ENCODE measurements around the gene TRPM2.
"Not testable (repeated sequence)": the region's sequence is repeated elsewhere in the genome, so short reads cannot be mapped to it uniquely, and the experiment has no call there.

TRPM2 gene

DNA sequence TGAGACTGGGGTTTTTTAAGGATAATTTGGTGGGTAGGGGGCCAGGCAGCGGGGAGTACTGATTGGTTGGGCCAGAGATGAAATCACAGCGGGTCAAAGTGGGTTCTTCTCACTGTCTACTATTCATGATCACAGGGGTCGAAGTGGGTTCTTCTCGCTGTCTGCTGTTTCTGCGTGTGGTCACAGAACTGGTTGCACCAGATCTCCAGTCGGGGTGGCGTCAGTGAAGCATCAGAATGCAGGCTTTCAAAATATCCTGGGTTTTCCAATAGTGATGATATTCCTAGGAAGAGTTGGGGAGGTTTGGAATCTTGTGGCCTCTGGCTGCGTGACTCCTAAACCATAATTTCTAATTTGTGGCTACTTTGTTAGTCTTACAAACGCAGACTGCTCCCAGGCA is 45.1 kb downstream of the TRPM2 start:
- DNase-seq = no peak

DNA sequence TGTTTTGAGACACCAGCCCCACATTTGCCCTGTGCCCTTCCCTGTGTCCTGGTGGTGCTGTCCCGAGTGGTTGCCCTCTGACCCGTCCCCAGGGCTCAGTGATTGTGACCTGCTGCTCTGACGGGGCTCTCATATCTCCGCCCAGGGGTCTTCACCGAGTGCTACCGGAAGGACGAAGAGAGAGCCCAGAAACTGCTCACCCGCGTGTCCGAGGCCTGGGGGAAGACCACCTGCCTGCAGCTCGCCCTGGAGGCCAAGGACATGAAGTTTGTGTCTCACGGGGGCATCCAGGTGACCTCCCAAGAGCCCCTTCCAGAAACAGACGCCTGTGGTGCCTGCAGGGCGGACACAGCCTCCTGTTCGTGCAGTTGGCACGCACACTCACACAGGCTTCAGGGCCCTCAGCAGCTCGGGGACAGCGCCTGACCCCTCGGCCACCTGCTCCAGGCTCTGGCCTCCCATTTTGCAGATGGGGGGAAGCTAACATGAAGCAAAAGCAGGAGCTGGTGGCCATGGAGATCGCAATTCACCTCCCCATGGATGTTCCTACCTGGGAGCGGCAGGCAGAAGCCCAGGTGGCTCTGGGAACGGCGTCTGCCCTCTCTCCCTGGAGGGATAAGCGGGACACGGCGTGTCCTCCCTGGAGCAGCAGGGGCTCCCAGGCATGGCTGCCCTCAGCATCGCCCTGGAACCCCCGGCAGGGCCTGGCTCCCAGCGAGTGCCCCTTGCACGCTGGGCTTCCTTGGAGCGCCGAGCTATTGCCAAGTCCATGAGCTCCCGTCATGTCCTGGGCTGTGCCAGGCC is 45.9 kb downstream of the TRPM2 start:
- DNase-seq = no peak

DNA sequence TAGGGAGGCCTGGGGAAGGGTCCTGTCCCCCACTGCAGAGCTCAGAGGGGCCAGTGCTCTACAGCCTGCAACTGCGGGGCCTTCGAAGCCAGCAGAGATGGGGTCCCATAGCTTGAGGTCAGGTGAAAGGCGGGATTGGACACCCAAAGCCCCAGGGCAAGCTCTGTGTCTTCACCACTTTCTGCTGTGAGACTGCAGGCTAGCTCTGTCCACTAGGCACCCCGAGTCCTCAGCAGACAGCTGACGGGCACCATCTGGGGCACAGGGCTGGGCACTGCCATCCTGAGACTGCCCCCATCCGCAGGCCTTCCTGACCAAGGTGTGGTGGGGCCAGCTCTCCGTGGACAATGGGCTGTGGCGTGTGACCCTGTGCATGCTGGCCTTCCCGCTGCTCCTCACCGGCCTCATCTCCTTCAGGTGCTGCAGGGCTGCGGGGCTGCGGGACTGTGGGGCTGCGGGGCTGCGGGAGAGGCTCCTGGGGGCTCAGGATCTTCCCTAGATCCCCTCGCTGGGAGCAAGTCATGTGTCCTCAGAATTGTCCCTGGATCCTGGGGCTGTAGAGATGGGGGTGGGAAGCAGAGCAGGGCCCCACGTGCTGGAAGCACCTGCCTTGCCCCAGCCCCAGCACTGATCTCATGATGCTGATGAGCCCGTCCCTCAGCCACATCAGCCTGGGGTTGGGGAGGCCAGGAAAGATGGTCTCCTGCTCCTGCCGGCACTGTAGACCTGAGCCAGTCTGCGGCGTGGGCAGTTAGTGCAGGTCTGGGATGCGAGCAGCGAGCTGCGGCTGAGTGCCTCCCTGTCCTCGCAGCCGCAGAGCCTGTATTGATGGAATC is 46.8 kb downstream of the TRPM2 start:
- no peak for DNase-seq

DNA sequence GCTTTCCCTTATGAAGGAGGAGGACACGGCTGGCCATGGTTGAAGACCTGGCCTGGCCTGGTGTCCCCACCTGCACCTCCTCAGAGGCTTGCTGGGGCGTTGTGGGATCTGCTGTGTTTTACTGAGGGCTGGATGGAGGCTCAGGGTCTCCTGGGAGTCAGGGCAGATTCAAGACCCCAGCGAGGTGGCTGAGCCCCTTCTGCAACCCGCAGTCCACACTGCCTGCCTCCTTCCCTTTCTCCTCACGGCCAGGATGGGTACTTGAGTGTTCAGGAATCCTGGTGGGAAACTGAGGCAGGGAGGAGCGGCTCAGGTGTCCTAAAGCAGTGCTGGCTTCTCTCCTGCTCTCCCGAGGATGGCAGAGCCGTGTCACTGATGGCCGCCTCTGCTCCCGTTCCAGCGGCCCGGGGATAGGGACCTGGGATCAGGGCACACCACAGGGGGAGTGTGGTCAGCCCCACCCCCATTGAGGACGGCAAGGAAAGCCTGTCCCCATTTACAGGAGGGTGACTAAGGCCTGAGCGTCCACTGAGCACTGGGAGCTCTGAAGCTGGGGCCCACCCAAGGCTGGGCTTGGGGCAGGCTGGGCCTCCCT is 47.5 kb downstream of the TRPM2 start:
- DNase-seq = no peak

DNA sequence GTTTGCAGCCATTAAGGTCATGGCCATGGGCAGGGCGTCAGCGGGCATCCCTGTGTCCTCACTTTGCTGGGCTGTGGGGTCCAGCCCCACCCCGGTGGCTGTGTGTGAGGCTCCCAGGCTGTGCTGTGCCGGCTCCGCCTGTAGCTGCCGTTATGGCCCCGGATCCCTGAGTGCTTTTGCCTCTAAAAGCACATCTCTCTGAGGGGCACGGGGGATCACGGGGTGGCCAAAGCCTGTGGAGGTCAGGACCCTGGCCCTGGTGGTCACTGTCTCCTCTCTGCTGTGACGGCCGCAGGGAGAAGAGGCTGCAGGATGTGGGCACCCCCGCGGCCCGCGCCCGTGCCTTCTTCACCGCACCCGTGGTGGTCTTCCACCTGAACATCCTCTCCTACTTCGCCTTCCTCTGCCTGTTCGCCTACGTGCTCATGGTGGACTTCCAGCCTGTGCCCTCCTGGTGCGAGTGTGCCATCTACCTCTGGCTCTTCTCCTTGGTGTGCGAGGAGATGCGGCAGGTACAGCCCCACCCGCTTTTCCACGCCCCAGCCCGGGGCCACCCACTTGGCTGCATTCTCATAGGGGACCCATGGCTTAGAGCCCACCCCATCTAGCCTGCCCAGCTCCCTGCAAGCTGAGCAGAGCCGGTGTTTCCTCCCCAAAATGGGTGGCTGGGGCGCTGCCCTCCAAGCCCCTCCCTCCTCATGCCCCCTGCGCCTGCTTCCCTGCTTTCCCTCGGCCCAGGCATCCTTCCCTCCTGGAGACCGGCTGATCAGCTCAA is 48.2 kb downstream of the TRPM2 start:
- DNase-seq = no peak

DNA sequence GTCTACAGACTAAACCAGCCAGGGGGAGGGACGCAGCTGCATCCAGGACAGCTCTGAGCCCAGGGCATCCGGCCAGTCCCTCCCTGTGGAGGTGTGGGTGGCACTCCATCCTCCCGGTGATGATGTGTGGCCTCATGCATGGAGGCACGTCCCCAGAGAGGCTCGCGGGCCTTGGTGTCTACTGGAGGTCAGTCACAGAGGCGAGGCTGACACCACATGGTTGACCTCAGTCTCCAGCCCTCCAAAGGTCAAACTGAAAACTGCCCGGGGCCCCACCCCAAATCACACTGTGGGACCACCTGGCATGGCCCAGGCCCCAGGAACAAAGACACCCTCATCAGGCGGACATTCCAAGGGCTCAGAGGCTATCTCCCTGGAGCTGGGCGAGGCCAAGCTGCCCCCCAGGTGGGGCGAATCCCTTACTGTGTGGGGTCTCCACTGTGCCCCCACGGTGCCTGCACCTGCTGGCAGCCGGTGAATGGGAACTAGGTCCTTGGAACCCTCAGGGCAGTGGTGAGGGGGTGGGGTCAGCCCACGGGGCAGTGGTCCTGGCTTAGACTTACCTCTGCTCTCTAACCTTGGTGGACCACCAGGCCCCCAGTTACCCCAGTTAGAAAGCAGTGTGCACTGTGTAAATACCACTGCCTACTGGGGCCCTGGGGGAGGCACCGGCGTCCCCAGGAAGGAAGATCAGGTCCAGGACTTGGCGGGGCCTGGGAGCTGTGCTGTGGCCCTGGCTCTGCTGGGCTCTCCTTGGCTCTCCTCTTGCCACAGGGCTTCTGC is 49.1 kb downstream of the TRPM2 start:
- DNase-seq = no peak

DNA sequence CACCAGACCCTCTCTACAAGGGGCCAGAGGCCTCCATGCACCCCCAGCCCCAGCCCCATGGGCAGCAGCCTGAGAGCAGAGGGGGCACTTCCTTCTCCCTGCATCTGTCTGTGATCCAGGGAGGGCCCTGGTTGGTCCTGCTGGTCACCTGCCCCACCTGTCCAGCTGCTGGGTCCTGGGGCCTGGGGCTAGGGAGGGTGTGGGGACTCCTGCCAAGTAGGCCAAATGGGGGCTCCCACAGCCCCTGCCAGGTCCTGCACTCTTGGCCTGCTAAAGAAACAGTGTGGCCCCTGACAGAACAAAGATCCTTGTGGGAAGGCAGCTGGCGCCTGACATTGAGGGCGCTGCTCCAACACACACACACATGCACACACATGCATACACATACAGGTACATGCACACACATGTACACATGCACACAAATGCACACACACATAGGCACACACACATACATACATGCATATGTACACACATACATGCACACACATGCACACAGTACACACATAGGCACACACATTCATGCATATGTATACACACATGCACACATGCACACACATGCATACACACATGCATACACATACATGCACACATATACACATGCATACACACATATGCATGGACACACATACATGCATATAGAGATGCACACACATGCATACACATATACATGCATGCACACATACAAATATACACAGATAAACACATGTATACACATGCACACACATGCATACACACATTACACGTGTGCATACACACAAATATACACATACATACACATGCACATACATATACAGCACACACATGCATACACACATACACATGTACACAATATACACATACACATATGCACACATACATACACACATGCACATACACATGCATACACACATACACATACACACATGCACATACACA is 49.9 kb downstream of the TRPM2 start:
- no peak for DNase-seq

DNA sequence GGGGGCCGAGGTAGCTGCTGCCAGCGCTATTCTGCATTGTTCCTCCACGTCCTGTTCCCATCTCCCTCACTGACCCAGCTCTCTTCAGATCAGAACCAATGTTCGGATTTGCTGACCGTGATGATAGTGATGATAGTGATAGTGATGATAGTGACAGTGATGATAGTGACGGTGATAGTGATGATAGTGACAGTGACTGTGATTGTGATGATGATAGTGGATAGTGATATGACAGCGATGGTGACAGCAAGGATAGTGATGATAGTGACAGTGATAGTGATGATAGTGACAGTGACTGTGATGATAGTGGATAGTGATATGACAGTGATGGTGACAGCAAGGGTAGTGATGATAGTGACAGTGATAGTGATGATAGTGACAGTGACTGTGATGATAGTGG is 51.1 kb downstream of the TRPM2 start:
- DNase-seq = not testable (repeated sequence)

DNA sequence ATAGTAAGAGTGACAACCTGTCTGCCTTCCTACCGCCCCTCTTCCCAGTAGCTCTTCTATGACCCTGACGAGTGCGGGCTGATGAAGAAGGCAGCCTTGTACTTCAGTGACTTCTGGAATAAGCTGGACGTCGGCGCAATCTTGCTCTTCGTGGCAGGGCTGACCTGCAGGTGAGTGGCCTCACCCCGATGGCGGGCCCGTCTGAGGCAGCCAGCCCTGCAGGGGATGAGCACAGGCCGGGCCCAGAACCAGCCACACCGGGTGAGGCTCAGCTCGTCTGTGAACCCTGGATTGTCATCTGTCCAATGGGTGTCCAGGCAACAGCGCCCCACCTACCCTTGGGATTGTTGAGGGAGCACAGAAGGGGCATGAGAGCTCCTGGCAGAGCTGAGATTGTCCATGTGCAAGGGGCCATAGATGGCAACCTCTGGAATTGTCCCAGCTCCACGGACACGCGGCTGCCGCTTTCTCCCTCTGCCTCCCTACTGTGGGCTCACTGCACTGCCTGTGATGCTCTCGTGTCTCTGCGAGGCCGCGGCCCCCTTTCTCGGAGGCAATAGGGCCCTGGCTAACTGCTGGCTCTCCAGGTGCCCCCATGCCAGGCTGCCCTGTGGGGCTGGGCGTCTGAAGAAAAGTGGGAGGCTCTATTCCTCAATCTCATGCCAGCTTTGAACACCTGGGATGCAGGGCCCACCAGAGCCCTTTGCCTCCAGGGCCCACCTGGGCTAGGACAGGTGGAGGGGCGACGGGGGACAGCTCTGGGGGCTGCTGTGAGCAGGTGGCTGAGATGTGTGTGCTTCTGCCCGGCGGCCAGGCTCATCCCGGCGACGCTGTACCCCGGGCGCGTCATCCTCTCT is 51.9 kb downstream of the TRPM2 start:
- DNase-seq = no peak

DNA sequence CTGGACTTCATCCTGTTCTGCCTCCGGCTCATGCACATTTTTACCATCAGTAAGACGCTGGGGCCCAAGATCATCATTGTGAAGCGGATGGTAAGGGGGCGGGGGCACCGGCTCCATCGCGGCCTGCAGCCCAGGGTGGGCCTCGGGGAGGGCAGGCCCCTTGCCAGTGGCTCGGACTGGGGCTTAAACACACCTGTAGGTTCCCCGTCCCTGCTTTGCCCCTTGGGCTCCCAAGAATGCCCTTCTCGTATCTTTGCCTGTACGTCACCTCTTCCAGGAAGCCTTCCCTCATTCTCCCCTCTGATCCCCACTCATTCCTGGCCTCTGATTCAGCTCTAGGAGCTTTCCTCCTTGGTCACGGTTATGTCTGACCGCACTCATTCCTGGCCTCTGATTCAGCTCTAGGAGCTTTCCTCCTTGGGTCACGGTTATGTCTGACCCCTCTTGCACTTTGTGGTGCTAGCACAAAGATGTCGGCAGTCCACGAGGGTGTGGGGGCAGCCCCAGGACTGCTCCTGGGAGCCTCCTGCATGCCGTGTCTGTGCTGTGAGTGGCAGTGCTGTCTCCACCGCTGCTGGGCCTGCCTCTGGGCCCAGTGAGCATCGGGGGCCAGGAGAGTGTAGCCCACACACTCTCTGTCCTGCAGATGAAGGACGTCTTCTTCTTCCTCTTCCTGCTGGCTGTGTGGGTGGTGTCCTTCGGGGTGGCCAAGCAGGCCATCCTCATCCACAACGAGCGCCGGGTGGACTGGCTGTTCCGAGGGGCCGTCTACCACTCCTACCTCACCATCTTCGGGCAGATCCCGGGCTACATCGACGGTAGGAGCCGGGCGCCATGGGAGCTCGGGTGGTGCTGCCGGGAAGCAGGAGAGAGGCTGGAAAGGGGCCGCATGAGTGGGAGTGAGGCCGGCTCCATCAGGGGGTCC is 52.8 kb downstream of the TRPM2 start:
- no peak for DNase-seq

DNA sequence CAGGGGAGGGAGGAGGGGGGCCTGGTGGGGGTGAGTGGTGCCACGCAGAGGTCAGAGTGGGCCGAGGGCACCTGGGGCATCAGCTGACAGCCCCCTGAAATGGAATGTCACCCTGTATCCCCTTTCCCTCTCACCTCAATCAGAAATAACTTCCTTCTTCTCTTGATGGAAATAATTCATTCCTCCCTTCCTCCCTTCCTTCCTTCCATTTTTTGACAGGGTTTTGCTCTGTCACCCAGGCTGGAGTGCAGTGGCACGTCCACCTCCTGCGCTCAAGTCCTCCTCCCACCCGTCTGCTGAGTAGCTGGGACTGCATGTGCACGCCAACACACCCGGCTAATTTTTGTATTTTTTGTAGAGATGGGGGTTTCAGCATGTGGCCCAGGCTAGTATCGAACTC is 53.5 kb downstream of the TRPM2 start:
- no peak for DNase-seq

DNA sequence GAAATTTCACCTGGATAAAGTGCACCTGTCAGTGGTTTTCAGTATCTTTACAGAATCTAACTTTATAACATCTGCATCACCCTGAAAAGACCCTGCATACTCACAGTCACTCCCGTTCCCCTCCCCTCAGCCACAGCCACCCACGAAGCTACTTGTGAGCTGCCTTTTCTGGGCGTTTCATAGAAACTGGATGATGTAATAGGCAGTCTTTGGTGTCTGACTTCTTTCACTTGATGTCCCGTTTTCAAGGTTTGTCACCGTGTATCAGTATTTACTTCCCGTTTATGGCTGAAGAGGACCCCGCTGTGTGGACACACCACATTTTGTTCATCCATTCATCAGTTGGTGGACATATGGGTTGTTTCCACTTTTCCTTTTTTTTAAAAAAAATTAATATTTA is 54.1 kb downstream of the TRPM2 start:
- DNase-seq = no peak

DNA sequence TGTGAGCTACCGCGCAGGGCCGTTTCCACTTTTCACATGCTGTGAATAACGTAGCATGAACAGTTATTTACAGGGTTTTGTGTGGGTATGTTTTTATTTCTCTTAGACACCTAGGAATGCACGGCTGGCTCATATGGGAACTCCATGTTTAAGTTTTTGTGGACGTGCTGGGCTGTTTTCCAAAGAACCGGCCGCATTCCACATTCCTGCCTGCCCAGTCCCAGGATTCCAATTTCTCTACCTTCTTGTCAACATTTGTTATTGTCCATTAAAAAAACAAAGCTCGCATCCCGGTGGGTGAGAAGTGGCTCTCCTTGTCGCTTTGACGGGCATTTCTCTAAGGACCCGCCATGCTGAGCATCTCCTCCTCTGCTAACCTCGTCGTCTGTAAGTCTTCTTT is 54.8 kb downstream of the TRPM2 start:
- DNase-seq = no peak

DNA sequence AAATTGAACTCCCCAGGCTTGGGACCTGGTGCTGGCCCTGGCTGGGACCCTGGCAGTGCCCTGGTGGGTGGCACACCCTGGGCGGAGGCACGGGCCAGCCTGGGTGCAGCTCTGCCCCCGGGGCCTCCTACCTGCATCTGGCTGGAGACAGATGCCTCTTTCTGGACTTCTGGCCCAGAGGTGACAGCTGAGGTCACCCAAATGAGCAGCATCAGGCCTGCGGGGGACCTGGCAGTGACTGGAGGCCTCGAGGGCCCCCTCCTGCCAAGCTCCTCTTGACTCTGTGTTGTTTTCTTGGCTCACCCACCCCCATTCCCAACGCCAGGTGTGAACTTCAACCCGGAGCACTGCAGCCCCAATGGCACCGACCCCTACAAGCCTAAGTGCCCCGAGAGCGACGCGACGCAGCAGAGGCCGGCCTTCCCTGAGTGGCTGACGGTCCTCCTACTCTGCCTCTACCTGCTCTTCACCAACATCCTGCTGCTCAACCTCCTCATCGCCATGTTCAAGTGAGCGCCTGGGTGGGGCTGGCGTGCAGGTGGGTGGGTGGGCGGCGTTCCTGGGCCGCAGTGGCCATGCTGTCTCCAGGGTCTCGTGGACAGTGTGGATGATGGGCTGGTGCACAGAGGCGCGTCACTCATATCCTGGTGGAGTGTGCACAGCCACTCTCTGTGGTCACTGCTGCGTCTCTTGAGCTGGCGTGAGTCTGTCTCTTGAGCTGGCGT is 60.3 kb downstream of the TRPM2 start:
- DNase-seq = no peak

DNA sequence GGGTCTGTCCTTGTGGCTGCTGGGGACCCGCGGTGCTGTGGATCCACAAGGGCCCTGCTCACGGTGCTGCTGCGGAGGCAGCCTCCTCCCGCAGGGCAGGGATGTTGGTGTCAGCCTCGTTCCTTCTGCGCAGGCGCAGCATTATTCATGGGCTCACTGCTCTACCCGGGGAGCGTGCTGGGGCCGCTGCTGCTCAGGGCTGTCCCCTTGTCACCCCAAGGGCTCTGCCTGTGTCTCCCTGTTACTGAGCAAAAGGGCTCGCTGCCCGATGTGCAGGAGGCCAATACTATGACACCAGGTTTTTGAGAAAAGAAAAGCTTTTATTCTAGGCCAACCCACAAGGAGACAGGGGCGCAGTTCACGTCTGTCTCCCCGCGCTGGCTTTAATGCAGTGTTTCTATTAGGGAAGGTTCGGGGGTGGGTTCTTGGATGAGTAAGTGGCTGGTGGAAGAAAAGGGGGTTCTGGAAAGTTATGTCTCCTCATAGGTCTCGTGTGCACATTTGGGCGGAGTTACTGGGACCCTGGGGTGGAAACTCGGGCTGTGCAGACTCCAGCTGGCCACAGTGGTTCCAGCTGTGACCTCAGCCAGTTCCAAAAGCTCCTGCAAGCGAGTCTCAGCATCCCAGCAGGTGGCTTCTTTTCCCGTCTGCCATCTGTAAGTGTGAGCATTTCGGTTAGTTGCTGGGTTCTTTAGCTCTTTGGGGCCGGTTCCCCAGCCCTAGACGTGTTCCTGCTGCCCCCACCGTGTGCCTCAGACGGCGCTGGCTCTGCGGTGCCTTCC is 61.1 kb downstream of the TRPM2 start:
- no peak for DNase-seq

DNA sequence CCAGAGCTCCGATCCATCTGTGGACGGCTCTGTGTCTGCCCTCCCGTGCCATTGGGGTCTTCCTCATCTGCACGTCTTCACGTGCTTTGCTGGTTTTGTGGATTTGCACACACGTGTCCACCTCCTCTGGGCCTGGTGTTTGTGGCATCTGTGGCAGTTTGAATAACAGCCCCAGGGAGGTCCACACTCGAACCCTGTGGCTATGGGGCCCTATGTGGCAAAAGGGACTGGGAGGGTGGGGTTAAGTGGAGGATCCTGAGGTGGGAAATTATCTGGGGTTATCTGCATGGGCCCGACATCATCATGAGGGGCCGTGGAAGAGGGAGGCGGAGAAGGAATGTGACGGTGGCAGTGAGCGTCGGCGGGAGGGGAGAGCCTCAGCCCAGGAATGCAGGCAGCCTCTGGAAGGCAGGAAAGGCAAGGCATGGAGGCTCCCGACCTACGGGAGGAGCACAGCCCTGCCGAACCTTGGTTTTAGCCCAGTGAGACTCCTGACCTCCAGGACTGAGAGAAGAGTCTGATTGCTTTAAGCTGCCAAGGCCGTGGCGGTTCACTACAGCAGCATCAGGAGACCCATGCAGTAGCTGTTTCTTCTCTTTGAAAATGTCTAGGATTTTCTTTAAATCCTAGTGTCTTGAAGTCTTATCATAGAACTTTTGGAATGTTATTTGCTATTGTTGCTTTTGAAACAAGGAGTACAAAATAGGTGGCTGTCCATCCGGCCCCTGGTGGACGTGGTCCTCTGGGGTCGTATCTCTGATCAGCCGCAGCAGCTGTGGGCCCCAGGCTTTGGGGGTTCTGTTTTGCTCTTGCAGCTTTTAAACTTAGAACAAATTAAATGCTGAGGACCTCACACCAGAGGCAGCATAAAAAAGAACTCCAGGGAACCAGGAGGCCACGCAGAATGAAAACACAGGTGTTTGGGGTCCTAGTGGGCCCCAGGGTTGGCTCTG is 61.9 kb downstream of the TRPM2 start:
- DNase-seq = no peak

Measured in CD4-positive, alpha-beta T cell treated with Interferon gamma for 1 hour (primary cell).